ENCODE measurements around the gene CYFIP1.

CYFIP1 gene

DNA sequence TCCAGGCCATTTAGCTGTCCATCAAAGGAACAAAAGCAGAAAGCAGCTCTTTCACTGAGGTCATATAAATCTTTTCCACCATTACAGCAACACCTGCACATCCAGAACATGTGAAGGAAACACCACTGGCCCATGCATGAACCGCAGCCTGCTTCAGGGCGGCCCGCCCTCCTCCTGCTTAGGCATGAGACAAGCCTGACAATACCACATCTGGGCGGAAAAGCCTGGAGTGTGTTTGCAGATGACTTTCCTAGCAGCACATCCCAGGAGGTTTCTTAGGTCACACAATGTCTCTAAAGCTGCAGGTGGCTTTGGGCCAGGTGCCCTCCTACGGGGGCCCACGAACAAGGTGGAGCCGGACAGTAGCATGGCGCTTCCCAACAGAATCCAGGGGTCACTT, 19.6 kb downstream of the CYFIP1 start:
- Mint-ChIP-seq H3K27ac (no peak overlapping the region), H3K9me3 (no peaks in the 10 kb centered on the region), H3K27me3 (no peaks in the 10 kb centered on the region), H3K36me3 (no peaks in the 10 kb centered on the region), H3K4me1 (no peaks in the 10 kb centered on the region), H3K4me3 (no peak overlapping the region)
- CTCF ChIA-PET = no interaction called here
- DNase-seq = no peak

DNA sequence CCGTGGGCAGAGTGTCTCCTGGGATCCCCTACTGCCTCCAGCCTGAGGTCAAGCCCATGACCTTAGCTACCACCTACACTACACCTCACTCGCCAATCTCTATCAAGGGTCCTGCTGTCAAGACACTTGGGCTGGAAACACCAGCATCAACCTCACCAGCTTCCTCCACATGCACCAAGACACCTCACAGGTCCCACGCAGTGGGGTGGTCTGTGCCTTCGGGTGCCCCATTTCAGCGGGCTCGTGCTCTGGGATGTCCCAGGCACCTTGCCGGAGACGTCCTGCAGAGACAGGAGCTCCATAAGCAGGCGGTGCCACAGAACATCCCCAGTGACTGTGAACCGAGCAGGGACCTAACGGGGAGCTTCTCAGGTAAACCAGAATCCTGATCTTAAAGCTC, 20.0 kb downstream of the CYFIP1 start:
- CTCF ChIA-PET = no interaction called here

DNA sequence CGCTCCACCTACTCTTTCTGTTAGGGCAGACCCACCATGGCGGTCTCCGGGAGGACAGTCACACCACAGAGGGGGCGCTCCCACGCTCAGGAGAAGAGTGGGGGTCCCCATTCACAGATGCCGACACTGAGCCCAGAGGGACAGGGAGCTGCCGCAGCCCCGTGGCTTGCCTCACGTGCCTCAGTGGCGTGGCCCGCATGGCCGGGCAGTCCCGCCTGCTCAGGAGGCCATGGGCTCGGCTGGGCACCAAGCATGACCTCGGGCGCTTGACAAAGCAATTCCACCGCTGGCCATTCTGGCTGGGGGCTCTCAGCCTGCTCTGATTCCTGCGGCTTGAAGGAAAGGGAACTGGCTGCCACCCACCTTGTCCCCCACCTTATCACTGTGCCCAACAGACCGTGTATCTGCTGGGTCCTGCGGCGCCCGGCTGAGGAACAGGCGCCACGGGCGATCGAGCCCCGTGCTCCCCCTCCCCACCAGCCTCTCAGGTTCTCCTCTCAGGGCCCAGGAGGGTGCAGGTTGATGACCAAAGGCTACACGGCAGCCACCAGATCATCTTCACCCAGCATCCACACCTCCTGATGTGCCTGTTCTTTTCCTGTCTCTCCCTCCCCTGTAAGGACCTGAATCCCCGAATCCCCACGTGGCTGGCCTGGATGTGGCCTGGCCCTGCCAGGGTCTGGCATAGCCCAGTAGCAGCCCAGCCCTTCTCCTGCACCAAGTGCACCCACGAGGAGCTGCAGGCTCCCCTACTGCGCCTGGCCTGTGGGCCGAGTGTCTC, 20.7 kb downstream of the CYFIP1 start:
- Mint-ChIP-seq H3K27me3 (no peaks in the 10 kb centered on the region), H3K4me3 (no peak overlapping the region), H3K4me1 (no peaks in the 10 kb centered on the region), H3K27ac (no peak overlapping the region), H3K9me3 (no peaks in the 10 kb centered on the region), H3K36me3 (no peaks in the 10 kb centered on the region)
- DNase-seq = no peak
- CTCF ChIA-PET = no interaction called here

More for the DNA sequence above, 20.0 kb downstream of the CYFIP1 start:
- H3K27me3 Mint-ChIP-seq = no peaks in the 10 kb centered on the region
- no peaks in the 10 kb centered on the region for H3K4me1 Mint-ChIP-seq
- DNase-seq = no peak
- no peak overlapping the region for H3K4me3 Mint-ChIP-seq
- no peak overlapping the region for H3K27ac Mint-ChIP-seq
- H3K9me3 Mint-ChIP-seq = no peaks in the 10 kb centered on the region
- no peaks in the 10 kb centered on the region for H3K36me3 Mint-ChIP-seq

DNA sequence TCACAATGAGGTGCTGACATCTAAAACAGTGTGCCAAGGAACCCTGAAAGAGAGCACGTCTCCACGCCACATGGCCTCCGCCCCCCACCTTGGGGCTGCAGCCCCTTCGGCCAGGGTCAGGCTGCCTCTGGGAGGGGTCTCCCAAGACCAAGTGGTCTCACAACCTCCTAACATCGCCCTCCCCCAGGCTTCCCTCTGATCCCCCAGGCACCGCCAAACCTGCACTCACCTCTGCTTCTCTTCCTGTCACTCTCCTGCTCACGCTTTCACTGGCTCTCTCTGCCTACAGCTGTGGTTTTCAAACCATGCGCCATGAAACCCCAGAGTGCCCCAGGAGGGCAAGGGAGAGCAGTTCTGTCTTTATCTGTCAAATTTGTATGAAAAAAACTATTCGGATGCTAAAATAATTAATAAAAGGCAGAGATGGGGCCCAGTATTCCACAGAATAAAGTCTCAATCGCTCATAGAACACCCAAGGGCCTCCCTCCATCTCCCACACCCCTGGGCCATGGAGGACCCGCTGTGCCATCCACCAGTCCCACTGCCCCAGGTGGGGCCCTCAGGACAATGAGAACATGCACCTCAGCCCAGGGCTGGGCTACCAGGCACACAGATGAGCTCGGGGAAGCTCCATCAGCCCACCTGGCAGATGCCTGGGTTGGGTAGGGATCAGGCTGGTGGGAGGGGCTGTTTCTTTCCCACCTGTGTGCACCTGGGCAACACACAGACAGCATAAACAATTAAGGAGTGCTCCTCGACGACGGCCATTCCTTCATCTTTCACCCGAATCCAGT, 21.5 kb downstream of the CYFIP1 start:
- Mint-ChIP-seq H3K4me1 (no peaks in the 10 kb centered on the region), H3K27ac (no peak overlapping the region), H3K36me3 (no peaks in the 10 kb centered on the region), H3K27me3 (no peaks in the 10 kb centered on the region), H3K4me3 (no peak overlapping the region), H3K9me3 (no peaks in the 10 kb centered on the region)
- CTCF ChIA-PET = no interaction called here
- DNase-seq = no peak

DNA sequence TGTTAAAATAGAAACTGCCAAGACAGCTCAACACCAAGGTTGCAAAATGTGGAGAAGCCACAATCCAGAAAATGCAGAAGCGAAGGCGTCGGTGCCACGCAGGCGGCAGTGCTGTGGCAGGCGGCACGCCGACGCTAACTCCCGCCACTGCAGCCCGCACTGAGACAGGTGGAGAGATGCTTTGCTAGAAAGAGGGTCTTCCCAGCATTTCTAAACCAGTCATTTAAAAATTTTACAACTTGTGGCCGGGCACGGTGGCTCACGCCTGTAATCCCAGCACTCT, 23.2 kb downstream of the CYFIP1 start:
- Mint-ChIP-seq H3K4me3 (no peak overlapping the region), H3K4me1 (no peaks in the 10 kb centered on the region), H3K27me3 (no peaks in the 10 kb centered on the region), H3K27ac (no peak overlapping the region), H3K36me3 (no peaks in the 10 kb centered on the region), H3K9me3 (no peaks in the 10 kb centered on the region)
- DNase-seq = no peak
- CTCF ChIA-PET = no interaction called here

DNA sequence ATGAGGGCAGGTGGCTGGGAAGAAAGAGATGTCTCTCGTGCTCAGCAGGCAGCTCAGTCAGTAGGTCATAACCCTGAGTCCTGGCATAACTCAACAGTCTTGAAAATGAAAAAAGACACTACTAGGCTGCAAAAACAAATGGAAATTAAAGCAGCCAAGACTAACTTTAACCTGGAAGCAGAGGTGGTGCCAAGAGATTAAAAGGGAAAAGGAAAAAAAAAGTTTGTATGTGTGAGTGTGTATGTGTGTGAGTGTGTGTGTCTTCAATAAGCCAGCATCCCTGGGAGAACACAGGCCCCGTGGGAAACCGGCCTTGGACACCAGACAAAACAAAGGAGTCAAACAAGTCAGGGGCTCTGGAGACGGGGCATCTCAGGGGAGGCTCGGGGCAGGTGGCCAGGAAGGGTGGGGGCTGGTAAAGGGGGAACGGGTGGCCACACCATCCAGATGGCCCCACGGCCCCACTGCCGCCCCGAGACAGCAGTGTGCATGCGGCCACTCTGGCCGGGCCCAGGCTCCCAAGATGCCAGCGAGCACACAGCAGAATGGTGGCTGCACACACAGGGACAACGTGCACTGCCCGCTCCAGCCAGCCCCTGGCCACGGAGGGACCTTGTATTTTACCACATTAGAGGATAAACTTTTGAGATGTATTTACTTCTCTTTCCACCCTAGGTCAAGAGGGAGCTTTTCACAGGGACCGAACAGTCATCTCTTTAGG, 23.8 kb downstream of the CYFIP1 start:
- no peak for DNase-seq
- Mint-ChIP-seq H3K27ac (no peak overlapping the region), H3K27me3 (no peaks in the 10 kb centered on the region), H3K36me3 (no peaks in the 10 kb centered on the region), H3K4me1 (no peaks in the 10 kb centered on the region), H3K9me3 (no peaks in the 10 kb centered on the region), H3K4me3 (no peak overlapping the region)
- CTCF ChIA-PET = no interaction called here

DNA sequence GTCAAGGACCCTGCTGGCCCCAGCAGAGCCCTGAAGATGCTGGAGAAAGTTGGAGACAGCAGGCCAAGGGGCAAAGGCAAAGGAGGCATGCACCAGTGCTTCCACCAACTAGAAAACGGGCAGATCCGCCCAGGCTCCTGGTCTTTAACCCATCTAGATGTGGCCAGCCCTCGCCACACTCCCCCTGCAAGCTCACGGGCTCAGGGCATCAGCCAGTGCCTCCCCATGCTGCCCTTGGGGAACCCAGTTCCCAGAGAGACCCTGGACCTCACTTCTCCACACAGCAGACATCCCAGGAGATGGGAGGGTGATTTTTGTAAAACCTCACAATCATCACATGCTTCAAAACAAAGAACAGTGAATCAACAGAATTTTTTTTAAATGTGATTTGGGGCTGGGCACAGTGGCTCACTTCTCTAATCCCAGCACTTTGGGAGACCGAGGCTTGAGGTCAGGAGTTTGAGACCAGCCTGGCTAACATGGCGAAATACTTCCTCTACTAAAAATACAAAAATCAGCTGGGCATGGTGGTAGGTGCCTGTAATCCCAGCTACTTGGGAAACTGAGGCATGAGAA, 24.5 kb downstream of the CYFIP1 start:
- H3K4me3 Mint-ChIP-seq = no peak overlapping the region
- no peaks in the 10 kb centered on the region for H3K4me1 Mint-ChIP-seq
- DNase-seq = no peak
- CTCF ChIA-PET = no interaction called here
- no peak overlapping the region for H3K27ac Mint-ChIP-seq
- no peaks in the 10 kb centered on the region for H3K27me3 Mint-ChIP-seq
- no peaks in the 10 kb centered on the region for H3K9me3 Mint-ChIP-seq
- no peaks in the 10 kb centered on the region for H3K36me3 Mint-ChIP-seq

DNA sequence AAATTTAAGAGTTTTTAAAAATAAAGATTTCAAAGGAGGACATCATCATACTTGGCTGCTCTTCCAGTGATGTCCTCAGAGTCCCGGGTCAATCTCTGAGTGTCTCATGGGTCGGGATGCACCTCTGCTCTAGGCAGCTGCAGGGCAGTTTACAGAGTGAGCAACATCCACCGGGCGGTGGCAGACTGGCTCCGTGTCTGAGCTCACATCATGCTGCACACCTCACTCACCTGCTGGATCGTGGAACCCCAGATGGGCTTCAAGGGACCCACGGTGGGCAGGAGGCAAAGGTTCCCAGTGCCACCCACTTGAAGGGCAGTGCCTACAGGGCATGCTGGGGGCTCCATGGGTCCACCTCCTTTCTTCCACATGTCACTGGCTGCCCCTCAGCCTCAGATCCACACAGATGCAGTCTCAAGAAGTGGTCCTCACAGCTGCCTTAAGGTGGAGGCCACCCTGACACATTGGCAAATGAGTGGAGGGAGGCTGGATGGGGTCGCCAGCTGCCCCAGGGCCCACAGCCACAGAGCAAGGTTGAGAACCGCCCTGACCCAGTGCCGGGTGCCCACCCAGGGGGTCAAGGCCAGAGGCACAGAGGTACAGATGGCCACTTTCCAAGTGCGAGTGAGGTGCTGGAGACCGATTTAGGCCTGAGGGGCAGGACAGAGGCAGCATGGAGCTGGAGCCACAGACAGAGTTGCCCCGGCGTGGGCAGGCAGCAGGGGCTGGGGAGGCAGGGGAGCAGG, 25.2 kb downstream of the CYFIP1 start:
- Mint-ChIP-seq H3K27ac (no peak overlapping the region), H3K27me3 (no peaks in the 10 kb centered on the region), H3K36me3 (no peaks in the 10 kb centered on the region), H3K4me1 (no peaks in the 10 kb centered on the region), H3K4me3 (no peak overlapping the region), H3K9me3 (no peaks in the 10 kb centered on the region)
- CTCF ChIA-PET = no interaction called here
- DNase-seq = no peak

DNA sequence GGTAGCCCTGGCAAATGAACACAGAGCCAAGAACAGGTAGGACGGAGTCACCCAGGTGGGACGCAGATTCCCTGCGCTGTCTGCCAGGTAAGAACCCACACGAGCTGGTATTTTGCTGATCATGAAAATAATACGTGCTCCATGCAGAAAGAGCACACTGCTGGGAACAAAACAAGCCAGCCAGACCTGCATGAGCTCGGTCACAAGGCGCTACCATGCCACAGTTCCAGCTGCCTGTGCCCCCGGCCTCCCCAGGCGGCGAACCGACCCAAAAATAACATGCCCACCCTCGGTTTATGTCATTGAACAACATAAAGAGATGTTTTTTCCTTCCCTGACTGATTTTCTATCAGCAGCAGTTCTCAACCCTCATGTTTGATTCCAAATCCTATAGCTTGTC, 25.8 kb downstream of the CYFIP1 start:
- Mint-ChIP-seq H3K9me3 (no peaks in the 10 kb centered on the region), H3K27ac (no peak overlapping the region), H3K36me3 (no peaks in the 10 kb centered on the region), H3K4me1 (peaks cover under 1% of the 10 kb centered on the region), H3K4me3 (no peak overlapping the region), H3K27me3 (peaks cover 1% of the 10 kb centered on the region)
- no peak for DNase-seq
- CTCF ChIA-PET = no interaction called here

DNA sequence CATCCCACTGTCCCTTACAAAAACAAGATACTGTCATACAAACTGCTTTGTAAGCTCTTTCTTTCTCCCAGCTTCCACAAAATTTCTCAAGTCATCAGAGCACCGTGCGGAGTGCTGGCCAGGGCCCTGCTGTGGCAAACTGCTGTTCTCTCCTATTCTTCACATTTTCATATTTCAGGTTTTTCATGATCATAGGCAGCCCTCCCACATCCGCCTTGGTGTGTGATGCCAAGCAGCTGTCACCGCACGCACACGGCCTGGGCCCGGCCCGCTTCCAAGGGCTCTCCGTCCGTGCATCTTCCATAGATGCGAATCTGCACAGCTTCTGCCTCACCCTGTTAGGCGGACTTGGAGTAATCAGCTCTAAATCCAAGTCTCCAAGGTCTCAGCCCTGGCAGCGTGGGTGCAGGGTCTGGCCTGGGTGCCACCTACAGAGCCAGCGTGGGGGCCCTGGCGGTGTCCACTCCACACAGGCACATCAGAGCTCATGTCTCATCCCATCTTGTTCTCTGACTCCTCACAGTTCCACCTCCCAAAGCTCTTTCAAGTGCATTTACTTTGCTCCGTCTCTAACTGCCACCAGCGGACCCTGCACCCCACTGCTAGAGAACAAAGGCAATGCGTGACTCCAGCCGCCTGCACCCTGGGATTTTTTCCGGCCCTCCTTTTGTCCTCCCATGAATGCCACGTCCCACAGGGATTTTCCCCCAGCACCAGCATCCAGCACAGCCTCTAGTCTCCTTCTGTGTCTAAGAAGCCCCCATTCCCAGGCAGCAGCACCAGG, 27.2 kb downstream of the CYFIP1 start:
- no peak overlapping the region for H3K27ac Mint-ChIP-seq
- no peaks in the 10 kb centered on the region for H3K36me3 Mint-ChIP-seq
- H3K27me3 Mint-ChIP-seq = peaks cover 15% of the 10 kb centered on the region
- DNase-seq = no peak
- H3K4me1 Mint-ChIP-seq = peaks cover 13% of the 10 kb centered on the region
- CTCF ChIA-PET = no interaction called here
- no peak overlapping the region for H3K4me3 Mint-ChIP-seq
- H3K9me3 Mint-ChIP-seq = no peaks in the 10 kb centered on the region

DNA sequence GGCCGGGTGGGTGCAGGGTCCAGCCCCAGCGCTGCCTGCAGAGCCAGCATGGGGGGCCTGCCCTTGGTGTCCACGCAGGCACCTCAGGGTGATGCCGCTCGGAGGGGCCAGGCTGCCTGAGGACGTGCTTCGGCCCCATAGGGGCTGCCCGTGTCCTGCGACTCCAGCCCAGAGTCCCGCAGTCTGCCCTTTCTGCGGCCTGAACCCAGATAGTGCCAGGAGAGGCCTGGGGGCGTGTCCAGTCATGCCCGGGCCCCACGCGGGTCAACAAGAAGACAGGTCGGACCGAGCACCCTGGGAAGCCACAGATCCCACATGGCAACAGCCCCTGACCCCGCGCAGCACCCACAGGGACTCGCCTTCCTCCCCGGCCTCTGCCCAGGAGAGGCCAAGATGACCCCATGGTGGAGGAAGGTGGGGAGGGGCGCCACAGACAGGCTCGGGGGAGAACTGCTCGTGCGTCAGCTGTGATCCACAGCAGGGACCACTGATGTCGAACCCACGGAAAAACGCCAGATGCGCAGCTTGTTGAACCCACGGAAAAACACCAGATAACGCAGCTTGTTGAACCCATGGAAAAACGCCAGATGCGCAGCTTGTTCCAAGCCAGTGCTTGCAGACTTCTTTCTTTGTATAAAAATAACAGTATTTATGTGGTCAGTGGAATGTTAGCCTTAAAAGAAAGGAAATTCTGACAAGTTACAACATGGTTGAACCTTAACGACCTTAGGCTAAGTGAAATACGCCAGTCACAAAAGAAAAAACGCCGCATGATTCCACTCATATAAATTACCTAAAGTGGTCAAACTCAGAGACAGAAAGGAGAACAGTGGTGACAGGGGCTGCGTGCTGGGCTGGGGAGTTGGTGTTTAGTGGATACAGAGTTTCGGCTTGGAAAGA, 28.5 kb downstream of the CYFIP1 start:
- no peak for DNase-seq
- Mint-ChIP-seq H3K4me3 (no peak overlapping the region), H3K27ac (no peak overlapping the region), H3K4me1 (peaks cover 13% of the 10 kb centered on the region), H3K36me3 (no peaks in the 10 kb centered on the region), H3K9me3 (no peaks in the 10 kb centered on the region), H3K27me3 (peaks cover 25% of the 10 kb centered on the region)
- CTCF ChIA-PET = no interaction called here

DNA sequence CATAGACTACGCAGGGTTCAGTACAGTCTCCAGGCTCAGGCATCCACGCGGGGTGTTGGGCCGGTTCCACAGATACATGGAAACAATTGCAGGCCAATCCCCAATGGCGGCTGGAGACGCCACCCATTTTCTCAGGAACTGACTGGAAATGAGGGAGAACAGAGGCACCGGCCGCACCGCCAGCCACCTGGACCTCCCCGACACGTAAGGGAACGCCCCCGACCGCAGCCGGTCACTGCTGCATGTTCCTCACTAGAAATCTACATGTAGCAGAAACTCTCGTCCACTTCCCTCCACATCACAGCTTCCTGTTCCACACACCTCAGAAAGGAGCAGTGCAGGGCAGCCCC, 29.2 kb downstream of the CYFIP1 start:
- no peak for DNase-seq
- no peaks in the 10 kb centered on the region for H3K9me3 Mint-ChIP-seq
- CTCF ChIA-PET = no interaction called here
- no peak overlapping the region for H3K27ac Mint-ChIP-seq
- no peak overlapping the region for H3K4me3 Mint-ChIP-seq
- no peaks in the 10 kb centered on the region for H3K36me3 Mint-ChIP-seq
- H3K4me1 Mint-ChIP-seq = peaks cover 13% of the 10 kb centered on the region
- H3K27me3 Mint-ChIP-seq = peaks cover 25% of the 10 kb centered on the region

Data from activated naive CD4-positive, alpha-beta T cell treated with anti-CD3 and anti-CD28 coated beads, Interleukin-2, amount 10 ng/mL, durations not matched to agents 7 days and 5 days (primary cell).